GM18861 (cell line): ENCODE measurements around the gene SNAP29.
"Not testable (repeated sequence)": the region's sequence is repeated elsewhere in the genome, so short reads cannot be mapped to it uniquely, and the experiment has no call there.

ENCODE experiments used
- ATAC-seq: cut with Tn5 transposase; IDR thresholded peaks from one replicate; pipeline ENCODE4 v1.9.1; 2021; ENCODE audit not compliant: unreplicated experiment

Gene SNAP29

GRCh38 chr22:20834725-20835124 lies 24.1 kb upstream of the SNAP29 start:
- no peak for ATAC-seq

- ATAC-seq, result no peak
Measured at GRCh38 chr22:20836987-20837823, 21.6 kb upstream of the SNAP29 start.

GRCh38 chr22:20839354-20839753 lies 19.5 kb upstream of the SNAP29 start:
- not testable (repeated sequence) for ATAC-seq

GRCh38 chr22:20839837-20840645 lies 18.8 kb upstream of the SNAP29 start:
- no peak for ATAC-seq

- no peak for ATAC-seq
Measured at GRCh38 chr22:20840646-20841371, 18.0 kb upstream of the SNAP29 start.

- ATAC-seq, result no peak
Measured at GRCh38 chr22:20843501-20843900, 15.3 kb upstream of the SNAP29 start.

- no peak for ATAC-seq
Measured at GRCh38 chr22:20844055-20845037, 14.5 kb upstream of the SNAP29 start.

- ATAC-seq, result no peak
Measured at GRCh38 chr22:20847318-20847822, 11.4 kb upstream of the SNAP29 start.

GRCh38 chr22:20852076-20852475 lies 6.7 kb upstream of the SNAP29 start:
- ATAC-seq, result no peak

GRCh38 chr22:20852503-20852902 lies 6.3 kb upstream of the SNAP29 start:
- no peak for ATAC-seq

- no peak for ATAC-seq
Measured at GRCh38 chr22:20853236-20853660, 5.6 kb upstream of the SNAP29 start.

GRCh38 chr22:20857247-20857643 lies 1.6 kb upstream of the SNAP29 start:
- no peak for ATAC-seq

- ATAC-seq, result peak; percentile 31
Measured at GRCh38 chr22:20857838-20858614, 781 bp upstream of the SNAP29 start.

- no peak for ATAC-seq
Measured at GRCh38 chr22:20859615-20860014, 808 bp downstream of the SNAP29 start.

GRCh38 chr22:20862540-20862939 lies 3.7 kb downstream of the SNAP29 start:
- ATAC-seq, result no peak

GRCh38 chr22:20863366-20863765 lies 4.6 kb downstream of the SNAP29 start:
- no peak for ATAC-seq

- no peak for ATAC-seq
Measured at GRCh38 chr22:20864186-20864908, 5.5 kb downstream of the SNAP29 start.

GRCh38 chr22:20865331-20865730 lies 6.5 kb downstream of the SNAP29 start:
- ATAC-seq, result no peak
